ENCODE measurements around the gene RBPJL.
"Not testable (repeated sequence)": the region's sequence is repeated elsewhere in the genome, so short reads cannot be mapped to it uniquely, and the experiment has no call there.

The RBPJL gene

GRCh38 chr20:45342855-45343531 is 36.4 kb downstream of the RBPJL start:
- DNase-seq = no peak

GRCh38 chr20:45343532-45344167 is 37.0 kb downstream of the RBPJL start:
- no peak for DNase-seq

GRCh38 chr20:45344168-45344860 is 37.7 kb downstream of the RBPJL start:
- DNase-seq = no peak

GRCh38 chr20:45345104-45345936 is 38.7 kb downstream of the RBPJL start:
- DNase-seq = no peak

- DNase-seq = no peak
These were observed 39.7 kb downstream of the RBPJL start for GRCh38 chr20:45346291-45346718.

- DNase-seq = no peak
These were observed 40.2 kb downstream of the RBPJL start for GRCh38 chr20:45346851-45347250.

- DNase-seq = no peak
These were observed 40.8 kb downstream of the RBPJL start for GRCh38 chr20:45347297-45347935.

- DNase-seq = peak; percentile 66
These were observed 41.5 kb downstream of the RBPJL start, which contains the start of gene SDC4 for GRCh38 chr20:45347936-45348778. TSS of gene SDC4 (minus strand) at chr20:45348424. CDS start at chr20:45348384, 40 bp downstream.

GRCh38 chr20:45350217-45350616 is 43.6 kb downstream of the RBPJL start:
- no peak for DNase-seq

GRCh38 chr20:45350795-45351194 is 44.2 kb downstream of the RBPJL start:
- not testable (repeated sequence) for DNase-seq

GRCh38 chr20:45352729-45353128 is 46.1 kb downstream of the RBPJL start:
- no peak for DNase-seq

- no peak for DNase-seq
These were observed 47.1 kb downstream of the RBPJL start for GRCh38 chr20:45353746-45354145.

GRCh38 chr20:45354423-45355208 is 48.0 kb downstream of the RBPJL start:
- no peak for DNase-seq

- no peak for DNase-seq
These were observed 48.8 kb downstream of the RBPJL start for GRCh38 chr20:45355209-45356084.

GRCh38 chr20:45358282-45359068 is 51.8 kb downstream of the RBPJL start:
- DNase-seq = no peak

GRCh38 chr20:45359069-45359405 is 52.4 kb downstream of the RBPJL start:
- no peak for DNase-seq

- no peak for DNase-seq
These were observed 52.9 kb downstream of the RBPJL start for GRCh38 chr20:45359406-45360148.

GRCh38 chr20:45361793-45362192 is 55.2 kb downstream of the RBPJL start:
- no peak for DNase-seq
